GM19372 (cell line): Measurements from ENCODE around the gene ABCB4.

ENCODE experiments used
- ATAC-seq: cut with Tn5 transposase; IDR thresholded peaks from one replicate; pipeline ENCODE4 v1.9.1; 2021; ENCODE audit warnings: mild to moderate bottlenecking, low read depth, moderate library complexity; ENCODE audit not compliant: unreplicated experiment

Gene ABCB4

GRCh38 chr7:87475359-87476178 lies at the start of gene ABCB4:
ABCB4 (minus strand) TSS chr7:87475680; CDS start chr7:87475465, 215 bp downstream.
- ATAC-seq = peak; percentile 34

- no peak for ATAC-seq
Measured at GRCh38 chr7:87518735-87519134, 43.3 kb upstream of the ABCB4 start.

GRCh38 chr7:87517891-87518290 lies 42.4 kb upstream of the ABCB4 start:
- no peak for ATAC-seq

- ATAC-seq = no peak
Measured at GRCh38 chr7:87517136-87517815, 41.8 kb upstream of the ABCB4 start.

GRCh38 chr7:87513735-87514335 lies 38.4 kb upstream of the ABCB4 start:
- no peak for ATAC-seq

- ATAC-seq = no peak
Measured at GRCh38 chr7:87512906-87513305, 37.4 kb upstream of the ABCB4 start.

GRCh38 chr7:87511510-87511909 lies 36.0 kb upstream of the ABCB4 start:
- no peak for ATAC-seq

GRCh38 chr7:87510411-87510875 lies 35.0 kb upstream of the ABCB4 start:
- ATAC-seq = no peak

GRCh38 chr7:87507446-87507845 lies 32.0 kb upstream of the ABCB4 start:
- no peak for ATAC-seq

- ATAC-seq = no peak
Measured at GRCh38 chr7:87506246-87507180, 31.0 kb upstream of the ABCB4 start.

GRCh38 chr7:87505557-87506245 lies 30.2 kb upstream of the ABCB4 start:
- ATAC-seq = no peak

- no peak for ATAC-seq
Measured at GRCh38 chr7:87505122-87505521, 29.6 kb upstream of the ABCB4 start.

GRCh38 chr7:87499494-87499893 lies 24.0 kb upstream of the ABCB4 start:
- no peak for ATAC-seq

- no peak for ATAC-seq
Measured at GRCh38 chr7:87498893-87499292, 23.4 kb upstream of the ABCB4 start.

- ATAC-seq = no peak
Measured at GRCh38 chr7:87497482-87497881, 22.0 kb upstream of the ABCB4 start.

- no peak for ATAC-seq
Measured at GRCh38 chr7:87495366-87495765, 19.9 kb upstream of the ABCB4 start.

GRCh38 chr7:87494454-87494853 lies 19.0 kb upstream of the ABCB4 start:
- ATAC-seq = no peak

GRCh38 chr7:87483131-87483530 lies 7.7 kb upstream of the ABCB4 start:
- ATAC-seq = no peak

- ATAC-seq = no peak
Measured at GRCh38 chr7:87482115-87482514, 6.6 kb upstream of the ABCB4 start.

- ATAC-seq = no peak
Measured at GRCh38 chr7:87480386-87480785, 4.9 kb upstream of the ABCB4 start.
